C4-2B (cell line): ENCODE data around the gene PHAF1.

Experiments
- ZFX ChIP-seq: fragments of 450-650 bp; IDR thresholded peaks from 2 replicates; pipeline ENCODE4 v1.6.1; 2017
- TF ChIP-seq, protein P1 (sequence below): fragments of 450-650 bp; conservative IDR thresholded peaks from 2 replicates; pipeline ENCODE4 v1.5.1; 2017; ENCODE audit warnings: mild to moderate bottlenecking

DNA sequence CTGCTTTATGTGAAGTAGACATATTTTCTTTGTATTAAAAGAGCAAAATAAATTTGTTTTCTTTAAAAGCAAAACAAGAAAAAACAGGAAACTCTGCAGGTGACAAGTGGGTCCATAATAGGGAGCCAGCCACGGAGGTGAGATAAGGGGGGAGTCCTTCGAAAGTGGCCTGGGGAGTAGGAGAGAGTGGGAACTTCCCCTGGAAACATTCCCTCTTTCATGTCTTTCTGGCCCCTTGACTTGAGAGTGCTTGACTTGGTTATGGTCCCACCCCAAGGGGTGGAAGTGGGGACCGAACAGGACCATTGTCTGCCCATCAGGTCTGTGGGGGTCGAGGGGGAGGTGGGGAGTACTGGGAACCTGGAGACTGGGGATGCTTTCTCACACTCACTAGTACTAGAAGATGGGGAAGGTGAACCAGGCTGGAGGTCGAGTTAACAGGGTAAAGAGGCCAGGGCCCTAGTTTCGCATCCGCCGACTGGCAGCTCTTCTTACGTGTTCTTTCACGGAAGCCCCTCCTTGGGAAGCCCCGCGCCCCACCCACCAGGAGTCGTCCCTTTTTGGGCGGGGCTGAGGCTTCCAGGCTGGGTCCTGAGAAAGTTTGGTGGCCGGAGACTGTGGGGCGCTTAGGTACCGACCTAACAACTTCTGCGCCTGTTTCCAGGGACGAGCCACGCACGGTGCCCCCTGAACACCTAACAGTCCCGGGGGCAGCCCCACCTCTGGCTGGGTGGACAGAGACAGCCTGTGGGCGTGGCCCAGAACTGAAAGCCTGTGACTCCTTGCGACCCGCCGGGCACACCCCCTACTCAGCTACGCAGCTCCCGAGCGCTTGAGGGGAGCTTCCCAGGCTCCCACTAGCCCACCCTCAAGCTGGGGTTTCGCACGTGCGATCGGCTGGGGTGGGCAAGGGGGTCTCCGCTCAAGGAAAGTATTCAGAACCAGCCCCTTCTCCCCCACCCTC lies 49.2 kb downstream of the PHAF1 start:
- TF ChIP-seq, protein P1, sequence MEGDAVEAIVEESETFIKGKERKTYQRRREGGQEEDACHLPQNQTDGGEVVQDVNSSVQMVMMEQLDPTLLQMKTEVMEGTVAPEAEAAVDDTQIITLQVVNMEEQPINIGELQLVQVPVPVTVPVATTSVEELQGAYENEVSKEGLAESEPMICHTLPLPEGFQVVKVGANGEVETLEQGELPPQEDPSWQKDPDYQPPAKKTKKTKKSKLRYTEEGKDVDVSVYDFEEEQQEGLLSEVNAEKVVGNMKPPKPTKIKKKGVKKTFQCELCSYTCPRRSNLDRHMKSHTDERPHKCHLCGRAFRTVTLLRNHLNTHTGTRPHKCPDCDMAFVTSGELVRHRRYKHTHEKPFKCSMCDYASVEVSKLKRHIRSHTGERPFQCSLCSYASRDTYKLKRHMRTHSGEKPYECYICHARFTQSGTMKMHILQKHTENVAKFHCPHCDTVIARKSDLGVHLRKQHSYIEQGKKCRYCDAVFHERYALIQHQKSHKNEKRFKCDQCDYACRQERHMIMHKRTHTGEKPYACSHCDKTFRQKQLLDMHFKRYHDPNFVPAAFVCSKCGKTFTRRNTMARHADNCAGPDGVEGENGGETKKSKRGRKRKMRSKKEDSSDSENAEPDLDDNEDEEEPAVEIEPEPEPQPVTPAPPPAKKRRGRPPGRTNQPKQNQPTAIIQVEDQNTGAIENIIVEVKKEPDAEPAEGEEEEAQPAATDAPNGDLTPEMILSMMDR: no peak
- no peak for TF ChIP-seq ZFX
